ENCODE results near the gene ASCC3.

Gene ASCC3

GRCh38 chr6:100633096-100633777, 247.9 kb downstream of the ASCC3 start:
- DNase-seq = no peak

DNA sequence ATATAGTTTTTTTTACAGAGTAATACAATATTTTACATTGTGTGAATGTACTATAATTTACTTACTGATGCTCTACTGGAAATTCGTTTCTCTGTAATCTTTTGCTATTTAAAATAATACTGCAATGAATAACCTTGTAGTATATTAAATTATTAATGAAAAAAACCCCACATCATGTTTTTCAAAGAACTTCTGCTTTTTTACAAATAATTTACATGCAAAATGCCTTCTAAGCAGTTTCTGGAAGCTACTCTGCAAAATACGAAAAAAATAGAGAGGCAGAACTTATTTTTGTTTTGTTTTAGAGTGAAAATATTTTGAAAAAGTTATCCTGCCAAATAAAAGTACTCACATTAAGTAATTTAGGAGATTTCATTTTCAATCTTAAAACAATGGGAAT, 250.6 kb downstream of the ASCC3 start:
- DNase-seq = no peak

DNA sequence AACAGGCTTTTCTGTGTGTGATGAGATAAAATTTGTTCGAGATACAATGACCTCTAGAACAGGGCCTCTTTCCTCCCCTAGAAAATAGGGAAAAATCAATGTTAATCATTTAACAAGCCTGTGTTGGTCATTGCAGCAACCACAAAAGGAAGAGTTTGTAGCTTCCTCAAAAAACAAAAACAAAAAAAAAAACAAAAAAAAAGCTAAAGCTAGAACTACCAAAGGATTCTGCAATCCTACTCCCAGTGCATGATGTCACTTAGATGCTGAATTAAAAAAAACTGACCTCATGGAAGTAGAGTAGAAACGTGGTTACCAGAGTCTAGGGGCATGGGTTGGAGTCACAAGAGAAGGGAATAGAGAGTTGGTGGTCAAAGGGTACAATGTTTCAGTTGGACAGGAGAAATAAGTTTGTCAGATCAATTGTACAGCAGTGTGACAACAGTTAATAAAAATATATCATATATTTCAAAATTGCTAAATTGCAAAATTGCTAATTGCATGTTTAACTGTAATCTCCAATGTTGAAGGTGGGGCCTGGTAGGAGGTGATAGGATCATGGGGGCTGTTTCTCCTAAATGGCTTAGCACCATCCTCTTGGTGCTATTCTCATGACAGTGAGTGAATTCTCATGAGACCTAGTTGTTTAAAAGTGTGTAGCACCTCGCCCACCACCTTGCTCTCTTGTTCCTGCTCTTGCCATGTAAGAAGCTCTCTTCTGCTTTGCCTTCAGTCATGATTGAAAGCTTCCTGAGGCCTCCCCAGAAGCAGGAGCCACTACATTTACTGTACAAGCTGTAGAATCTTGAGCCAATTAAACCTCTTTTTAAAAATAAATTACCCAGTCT, 253.0 kb downstream of the ASCC3 start:
- DNase-seq = no peak

- DNase-seq = no peak
These were observed 254.4 kb downstream of the ASCC3 start for GRCh38 chr6:100626721-100627120.

GRCh38 chr6:100622907-100623692, 258.0 kb downstream of the ASCC3 start:
- no peak for DNase-seq

DNA sequence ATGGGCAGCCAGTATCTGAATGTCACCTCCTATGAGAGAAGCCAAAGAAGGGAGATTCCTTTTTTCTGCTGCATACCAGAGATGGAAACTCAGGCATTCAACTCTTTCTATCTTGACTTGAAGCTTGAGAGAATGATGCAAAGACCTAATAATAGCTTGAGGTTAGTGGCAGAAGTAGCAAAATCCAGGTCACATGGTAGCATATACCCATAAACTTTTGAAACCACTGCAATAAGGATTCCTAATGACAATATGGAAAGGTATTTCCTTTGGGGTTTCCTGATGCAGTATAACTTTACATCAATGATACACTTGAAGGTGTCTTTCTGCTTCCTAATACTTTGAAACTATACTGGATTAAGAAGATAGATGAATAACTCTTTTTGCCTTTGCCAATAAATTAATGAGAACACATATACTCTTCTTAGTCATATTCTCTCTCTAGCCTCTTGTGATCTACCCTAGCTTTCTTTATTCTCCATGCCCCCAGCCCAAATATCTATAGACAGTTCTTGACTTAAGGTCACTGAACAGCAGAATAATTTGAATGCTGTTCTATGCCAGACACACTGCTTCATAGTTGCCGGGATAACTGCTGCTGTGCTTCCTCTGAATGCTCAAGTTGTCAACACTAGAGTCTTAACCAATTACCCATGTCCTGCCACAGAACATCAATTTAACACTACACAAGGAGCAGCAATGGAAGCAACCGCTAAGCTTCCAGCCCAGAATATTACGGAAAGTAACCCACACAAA, 260.9 kb downstream of the ASCC3 start:
- DNase-seq = no peak

- DNase-seq = no peak
These were observed 262.8 kb downstream of the ASCC3 start for GRCh38 chr6:100618351-100618671.

GRCh38 chr6:100617633-100618350, 263.3 kb downstream of the ASCC3 start:
- no peak for DNase-seq

GRCh38 chr6:100614933-100615332, 266.2 kb downstream of the ASCC3 start:
- no peak for DNase-seq

- DNase-seq = no peak
These were observed 266.7 kb downstream of the ASCC3 start for GRCh38 chr6:100614386-100614785.

DNA sequence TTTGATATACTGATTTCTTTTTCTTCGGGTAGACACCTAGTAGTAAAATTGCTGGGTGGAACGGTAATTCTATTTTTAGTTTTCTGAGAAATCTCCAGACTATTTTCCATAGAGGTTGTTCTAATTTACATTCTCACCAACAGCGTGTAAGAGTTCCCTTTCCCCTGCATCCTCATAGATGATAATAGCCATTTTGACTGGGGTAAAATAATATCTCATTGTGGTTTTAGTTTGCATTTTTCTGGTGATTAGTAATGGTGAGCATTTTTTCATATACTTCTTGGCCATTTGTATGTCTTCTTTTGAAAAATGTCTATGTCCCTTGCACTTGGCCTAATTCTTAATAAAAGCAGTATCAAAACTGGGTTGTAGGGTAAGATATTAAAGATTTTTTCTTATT, 267.5 kb downstream of the ASCC3 start:
- DNase-seq = no peak

DNA sequence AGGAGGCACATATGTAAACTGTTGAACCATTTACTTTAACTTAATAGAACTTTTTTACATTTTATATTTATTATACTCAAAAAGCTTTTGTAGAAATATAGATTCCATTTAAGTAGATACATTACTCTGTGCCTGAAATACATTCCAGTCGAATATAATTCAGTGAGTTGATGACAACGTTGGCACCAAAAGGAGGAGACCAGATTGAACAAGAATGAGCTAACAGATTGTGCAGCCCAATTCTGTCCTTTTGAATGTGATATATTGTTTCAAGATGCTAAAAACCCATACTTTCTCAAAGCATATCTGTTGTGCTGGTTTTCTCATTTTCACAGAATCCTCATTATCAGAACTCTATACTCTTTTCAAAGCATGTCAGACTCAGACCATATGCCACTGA, 269.0 kb downstream of the ASCC3 start:
- no peak for DNase-seq

- no peak for DNase-seq
These were observed 281.9 kb downstream of the ASCC3 start for GRCh38 chr6:100599088-100599770.

DNA sequence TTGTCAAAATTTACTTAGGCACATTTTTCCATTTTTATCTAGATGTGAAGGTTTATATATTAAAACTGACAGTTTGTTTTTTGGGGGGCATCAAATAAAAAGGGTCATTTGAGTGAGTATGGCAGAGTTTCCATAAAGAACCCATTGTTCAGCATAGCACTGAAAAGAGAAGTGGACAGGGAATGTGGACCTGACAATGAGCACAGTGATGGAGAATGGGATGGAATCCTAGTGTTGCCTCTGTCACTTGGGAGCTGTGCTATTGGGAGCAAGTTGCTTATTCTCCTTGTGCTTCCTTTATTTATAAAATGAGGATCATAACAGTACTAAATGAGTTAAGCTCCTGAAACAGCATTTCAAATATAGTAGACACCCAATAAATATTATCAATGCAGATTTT, 285.7 kb downstream of the ASCC3 start:
- DNase-seq = no peak

GRCh38 chr6:100593522-100593921, 287.6 kb downstream of the ASCC3 start:
- DNase-seq = no peak

DNA sequence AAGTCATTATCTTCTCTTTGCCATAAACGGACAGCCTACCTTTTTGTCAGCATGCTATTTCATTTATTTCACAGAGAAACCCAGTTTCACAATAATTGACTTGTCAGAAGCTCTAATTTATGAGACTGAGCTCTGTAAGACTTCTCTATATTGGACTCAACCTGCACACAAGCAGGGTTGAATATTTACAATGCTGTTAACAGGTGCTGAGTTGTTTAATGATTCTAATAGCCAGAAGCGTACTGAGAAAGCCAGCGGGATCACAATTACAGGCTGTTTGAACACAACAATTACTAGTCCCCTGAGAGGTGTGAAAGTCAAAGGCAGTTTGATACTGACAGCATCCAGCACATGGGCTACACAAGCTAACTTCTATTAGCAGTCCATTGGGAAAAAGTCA, 288.2 kb downstream of the ASCC3 start:
- no peak for DNase-seq

- DNase-seq = no peak
These were observed 303.7 kb downstream of the ASCC3 start for GRCh38 chr6:100577425-100577824.

DNA sequence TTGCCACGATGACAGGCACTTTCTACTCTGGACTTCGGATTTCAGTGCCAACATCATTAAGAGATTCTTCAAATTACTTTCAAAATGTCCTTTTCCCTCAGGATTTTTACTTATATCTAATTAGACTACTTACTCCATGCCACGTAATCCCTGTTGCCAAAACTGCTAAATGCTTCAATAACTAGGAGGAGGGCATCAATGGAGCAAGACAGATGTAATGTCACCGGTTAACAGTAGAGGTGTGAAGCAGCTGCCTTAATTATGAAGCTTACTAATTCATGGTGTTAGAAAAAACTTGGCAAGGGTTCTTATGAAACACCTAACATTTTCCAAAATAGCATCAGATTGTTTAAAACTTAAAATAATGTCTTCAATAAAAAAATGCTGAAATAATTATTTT, 305.2 kb downstream of the ASCC3 start:
- DNase-seq = no peak

DNA sequence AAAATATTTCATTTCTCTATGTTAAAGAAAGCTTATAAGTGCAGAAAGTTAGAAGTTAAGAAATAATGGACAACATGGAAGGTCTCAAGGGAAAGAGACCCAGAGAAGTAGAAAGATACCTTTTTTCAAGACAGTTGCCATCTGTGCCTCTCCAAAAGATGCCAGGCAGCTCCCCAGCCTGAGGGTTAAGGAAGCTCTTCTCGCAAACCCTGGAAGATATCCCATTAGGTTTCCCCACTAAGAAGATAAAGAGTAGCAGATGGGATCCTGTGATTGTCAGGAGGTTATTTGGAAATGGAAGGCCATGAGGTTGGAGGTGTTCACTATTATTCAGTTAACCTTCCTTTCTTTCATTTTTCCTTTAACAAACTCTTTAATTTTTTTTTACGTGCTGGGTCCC, 306.3 kb downstream of the ASCC3 start:
- no peak for DNase-seq

DNA sequence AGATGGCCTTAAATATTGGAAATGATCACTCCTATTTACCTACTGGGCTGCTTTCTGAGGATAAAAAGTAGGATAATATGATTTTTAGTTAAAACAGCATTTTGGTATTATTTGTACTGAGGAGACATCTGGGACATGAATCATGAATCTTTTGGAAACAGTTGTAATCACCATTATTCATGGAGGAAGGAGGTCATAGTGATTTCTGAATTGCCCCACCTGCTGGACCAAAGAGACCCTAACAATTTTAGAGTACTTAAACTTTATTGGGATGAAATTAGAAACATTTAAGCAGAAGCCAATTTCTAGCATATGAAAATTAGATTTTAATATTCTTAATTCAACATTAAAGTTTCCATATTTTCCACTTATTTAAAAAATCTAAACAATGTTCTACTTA, 308.0 kb downstream of the ASCC3 start:
- no peak for DNase-seq

- no peak for DNase-seq
These were observed 312.9 kb downstream of the ASCC3 start for GRCh38 chr6:100568255-100568654.

DNA sequence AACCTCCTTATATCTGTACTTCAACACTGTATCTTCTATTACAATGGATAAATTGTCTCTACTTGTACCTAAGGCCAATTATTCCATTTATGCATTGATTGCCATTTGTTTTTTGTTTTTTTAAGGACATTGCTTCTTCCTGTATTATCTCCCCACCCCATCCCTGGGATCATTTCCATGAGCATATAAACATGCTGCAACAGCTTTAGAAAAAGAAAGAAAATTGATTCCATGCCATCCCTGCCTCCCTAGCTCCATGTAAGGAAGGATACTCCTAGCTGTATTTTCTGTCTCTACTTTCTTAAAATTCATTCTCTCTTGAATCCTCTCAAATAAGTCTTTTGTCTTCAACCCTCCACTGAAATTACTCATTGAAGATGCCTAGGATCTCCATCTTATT, 314.6 kb downstream of the ASCC3 start:
- DNase-seq = no peak
